ENCODE measurements around the gene IL17B.

Gene IL17B

DNA sequence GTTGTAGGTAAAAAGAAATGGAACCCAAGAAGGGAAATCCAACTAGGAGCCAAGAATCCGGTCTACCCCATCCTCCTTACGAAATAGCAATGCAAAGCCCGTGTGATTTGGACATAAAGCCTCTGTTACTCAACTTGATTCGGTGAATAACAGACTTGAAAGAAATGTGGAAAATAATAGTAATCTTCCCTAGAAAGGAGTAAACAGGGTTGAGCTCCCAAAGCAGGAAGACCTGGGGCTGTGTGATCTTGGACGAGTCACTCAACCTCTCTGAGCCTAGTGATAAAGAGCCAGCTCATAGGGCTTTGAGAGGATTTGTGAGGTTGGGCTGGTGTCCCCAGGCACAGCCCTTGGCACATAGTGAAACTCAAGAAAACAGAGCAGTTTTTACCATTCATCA is 42.7 kb upstream of the IL17B start:
- no peaks in the 10 kb centered on the region for H3K79me2 ChIP-seq (ENCODE audit: insufficient read depth, low read length)
- H3K4me1 ChIP-seq (ENCODE audit: insufficient read depth, low read length, severe bottlenecking) = no peaks in the 10 kb centered on the region
- TF ChIP-seq, protein P1, sequence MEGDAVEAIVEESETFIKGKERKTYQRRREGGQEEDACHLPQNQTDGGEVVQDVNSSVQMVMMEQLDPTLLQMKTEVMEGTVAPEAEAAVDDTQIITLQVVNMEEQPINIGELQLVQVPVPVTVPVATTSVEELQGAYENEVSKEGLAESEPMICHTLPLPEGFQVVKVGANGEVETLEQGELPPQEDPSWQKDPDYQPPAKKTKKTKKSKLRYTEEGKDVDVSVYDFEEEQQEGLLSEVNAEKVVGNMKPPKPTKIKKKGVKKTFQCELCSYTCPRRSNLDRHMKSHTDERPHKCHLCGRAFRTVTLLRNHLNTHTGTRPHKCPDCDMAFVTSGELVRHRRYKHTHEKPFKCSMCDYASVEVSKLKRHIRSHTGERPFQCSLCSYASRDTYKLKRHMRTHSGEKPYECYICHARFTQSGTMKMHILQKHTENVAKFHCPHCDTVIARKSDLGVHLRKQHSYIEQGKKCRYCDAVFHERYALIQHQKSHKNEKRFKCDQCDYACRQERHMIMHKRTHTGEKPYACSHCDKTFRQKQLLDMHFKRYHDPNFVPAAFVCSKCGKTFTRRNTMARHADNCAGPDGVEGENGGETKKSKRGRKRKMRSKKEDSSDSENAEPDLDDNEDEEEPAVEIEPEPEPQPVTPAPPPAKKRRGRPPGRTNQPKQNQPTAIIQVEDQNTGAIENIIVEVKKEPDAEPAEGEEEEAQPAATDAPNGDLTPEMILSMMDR (IDR thresholded peaks at IDR 0.05; ENCODE audit: low read length) = no peak
- no peak for TF ChIP-seq EZH2 (IDR thresholded peaks at IDR 0.05; ENCODE audit: borderline replicate concordance, low read length)
- peaks cover 3% of the 10 kb centered on the region; the same call in 1 of the 2 replicates for H3K27me3 ChIP-seq (ENCODE audit: insufficient read depth, low read length)
- no peaks in the 10 kb centered on the region for H3K9me3 ChIP-seq (ENCODE audit: low read length)
- H3K4me3 ChIP-seq (ENCODE audit: low read depth, low read length, poor library complexity, severe bottlenecking) = no peak overlapping the region
- H3F3A ChIP-seq (ENCODE audit: insufficient read depth, low read length) = no peaks in the 10 kb centered on the region
- H3K9me2 ChIP-seq (ENCODE audit: low read depth, low read length) = no peaks in the 10 kb centered on the region
- no peaks in the 10 kb centered on the region for H4K20me1 ChIP-seq (ENCODE audit: insufficient read depth, low read length)
- no peak overlapping the region for H3K9ac ChIP-seq (ENCODE audit: low read length)
- no peak overlapping the region for H2AFZ ChIP-seq (ENCODE audit: low read length)
- H3K36me3 ChIP-seq (ENCODE audit: insufficient read depth, low read length) = no peaks in the 10 kb centered on the region
- no peak overlapping the region for H3K27ac ChIP-seq (ENCODE audit: low read depth, low read length, poor library complexity, severe bottlenecking)
- no peak overlapping the region for H3K4me2 ChIP-seq (ENCODE audit: low read length)

DNA sequence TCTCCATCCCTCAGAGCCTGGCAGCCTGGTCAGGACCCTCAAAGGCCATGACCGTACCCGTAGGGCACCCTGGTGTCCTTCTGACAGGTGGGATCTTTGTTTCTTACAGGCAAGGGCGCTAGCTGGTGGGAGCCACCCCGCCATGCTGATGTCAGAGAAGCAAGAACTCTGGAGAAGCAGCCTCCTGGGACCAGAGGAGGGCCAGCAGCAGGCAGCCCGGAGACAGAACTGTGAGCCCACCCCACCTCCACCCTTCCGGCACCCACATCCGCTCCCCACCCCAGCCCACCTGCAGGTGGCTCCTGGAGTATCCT is 42.2 kb upstream of the IL17B start:
- H3K9me2 ChIP-seq (ENCODE audit: low read depth, low read length) = no peaks in the 10 kb centered on the region
- H3K9me3 ChIP-seq (ENCODE audit: low read length) = no peaks in the 10 kb centered on the region
- H4K20me1 ChIP-seq (ENCODE audit: insufficient read depth, low read length) = no peaks in the 10 kb centered on the region
- TF ChIP-seq EZH2 (IDR thresholded peaks at IDR 0.05; ENCODE audit: borderline replicate concordance, low read length) = no peak
- TF ChIP-seq, protein P1 (IDR thresholded peaks at IDR 0.05; ENCODE audit: low read length) = no peak
- H3F3A ChIP-seq (ENCODE audit: insufficient read depth, low read length) = no peaks in the 10 kb centered on the region
- H3K4me3 ChIP-seq (ENCODE audit: low read depth, low read length, poor library complexity, severe bottlenecking) = no peak overlapping the region
- H3K36me3 ChIP-seq (ENCODE audit: insufficient read depth, low read length) = no peaks in the 10 kb centered on the region
- H3K27me3 ChIP-seq (ENCODE audit: insufficient read depth, low read length) = peaks cover 3% of the 10 kb centered on the region; the same call in 1 of the 2 replicates
- H3K9ac ChIP-seq (ENCODE audit: low read length) = no peak overlapping the region
- no peaks in the 10 kb centered on the region for H3K79me2 ChIP-seq (ENCODE audit: insufficient read depth, low read length)
- no peak overlapping the region for H2AFZ ChIP-seq (ENCODE audit: low read length)
- no peak overlapping the region for H3K4me2 ChIP-seq (ENCODE audit: low read length)
- no peak overlapping the region for H3K27ac ChIP-seq (ENCODE audit: low read depth, low read length, poor library complexity, severe bottlenecking)
- H3K4me1 ChIP-seq (ENCODE audit: insufficient read depth, low read length, severe bottlenecking) = no peaks in the 10 kb centered on the region

DNA sequence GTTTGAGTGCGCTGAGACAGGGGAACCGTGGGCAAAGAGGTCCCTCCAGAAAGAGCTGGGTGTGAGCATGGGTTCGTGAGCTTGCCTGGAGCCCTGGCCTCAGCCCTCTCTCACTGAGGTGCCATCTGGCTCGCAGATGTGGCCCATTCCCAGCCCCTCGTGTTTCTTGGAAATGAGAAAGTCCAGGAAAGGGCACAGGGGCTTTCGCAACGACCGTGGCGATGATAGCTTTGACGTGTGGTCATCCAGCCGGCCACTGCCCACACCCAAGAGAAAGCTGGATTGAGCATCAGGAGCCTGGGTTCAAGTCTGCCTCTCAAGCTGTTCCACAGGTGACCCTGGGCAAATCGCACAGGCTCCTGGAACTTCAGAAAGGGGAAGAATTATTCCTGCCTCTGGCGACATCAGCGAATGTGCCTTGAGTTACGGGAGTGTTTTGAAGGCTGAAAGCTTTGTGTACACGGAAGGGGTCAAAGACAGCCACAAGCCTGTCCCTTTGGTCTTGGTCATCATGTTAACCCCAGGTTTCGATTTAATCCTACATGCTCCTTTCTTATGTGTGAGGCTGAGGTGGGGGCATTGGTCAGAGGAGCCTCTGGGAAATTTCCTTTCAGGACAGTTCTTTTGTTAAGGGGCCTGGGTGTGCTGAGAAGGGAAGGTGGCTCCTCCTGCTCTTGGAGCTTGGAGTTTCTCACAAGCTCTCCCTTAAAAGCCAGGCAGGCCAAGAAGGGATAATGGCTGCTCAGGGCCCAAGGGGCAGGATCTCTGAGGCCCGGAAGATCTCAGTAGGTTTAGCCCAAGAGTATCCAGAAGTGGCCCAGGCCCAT is 41.7 kb upstream of the IL17B start:
- peaks cover 3% of the 10 kb centered on the region; the same call in 1 of the 2 replicates for H3K27me3 ChIP-seq (ENCODE audit: insufficient read depth, low read length)
- H4K20me1 ChIP-seq (ENCODE audit: insufficient read depth, low read length) = no peaks in the 10 kb centered on the region
- no peaks in the 10 kb centered on the region for H3K79me2 ChIP-seq (ENCODE audit: insufficient read depth, low read length)
- H2AFZ ChIP-seq (ENCODE audit: low read length) = no peak overlapping the region
- no peak overlapping the region for H3K4me3 ChIP-seq (ENCODE audit: low read depth, low read length, poor library complexity, severe bottlenecking)
- no peak overlapping the region for H3K9ac ChIP-seq (ENCODE audit: low read length)
- TF ChIP-seq, protein P1 (IDR thresholded peaks at IDR 0.05; ENCODE audit: low read length) = no peak
- no peak for TF ChIP-seq EZH2 (IDR thresholded peaks at IDR 0.05; ENCODE audit: borderline replicate concordance, low read length)
- no peaks in the 10 kb centered on the region for H3F3A ChIP-seq (ENCODE audit: insufficient read depth, low read length)
- H3K9me2 ChIP-seq (ENCODE audit: low read depth, low read length) = no peaks in the 10 kb centered on the region
- H3K36me3 ChIP-seq (ENCODE audit: insufficient read depth, low read length) = no peaks in the 10 kb centered on the region
- no peaks in the 10 kb centered on the region for H3K9me3 ChIP-seq (ENCODE audit: low read length)
- H3K4me2 ChIP-seq (ENCODE audit: low read length) = no peak overlapping the region
- no peak overlapping the region for H3K27ac ChIP-seq (ENCODE audit: low read depth, low read length, poor library complexity, severe bottlenecking)
- H3K4me1 ChIP-seq (ENCODE audit: insufficient read depth, low read length, severe bottlenecking) = no peaks in the 10 kb centered on the region
